GM12801 (cell line): ENCODE data around the gene DNM2.

Experiments
- CTCF ChIP-seq: IDR thresholded peaks from one replicate; pipeline ENCODE4 v1.5.1; 2011; ENCODE audit warnings: control low read depth; ENCODE audit not compliant: insufficient read length; ENCODE audit errors: extremely low read depth

Gene DNM2

GRCh38 chr19:10835089-10835753, 117.3 kb downstream of the DNM2 start:
- TF ChIP-seq CTCF = no peak

GRCh38 chr19:10835754-10836478, 118.0 kb downstream of the DNM2 start, which contains the start of gene TMED1:
Gene TMED1, minus strand, starts transcription at chr19:10836212. Its CDS starts 21 bp downstream, at chr19:10836191.
- TF ChIP-seq CTCF = no peak

- TF ChIP-seq CTCF = no peak
Measured at GRCh38 chr19:10836479-10837330, 118.8 kb downstream of the DNM2 start.

- TF ChIP-seq CTCF = no peak
Measured at GRCh38 chr19:10838377-10838776, 120.5 kb downstream of the DNM2 start.

GRCh38 chr19:10839114-10840050, 121.5 kb downstream of the DNM2 start:
- no peak for TF ChIP-seq CTCF

- TF ChIP-seq CTCF = no peak
Measured at GRCh38 chr19:10842788-10843187, 124.9 kb downstream of the DNM2 start.
